IMR-90 (cell line): ENCODE measurements around the gene CEP72. TPM values are rescaled to one million over a fixed set of nuclear protein-coding genes. Genes with fewer than 3 reads are reported as not detected.

ENCODE experiments used
- ATAC-seq: fragments of 200-7000 bp; cut with Tn5 transposase; 2 replicates; pipeline ENCODE4 v1.9.1; 2020; ENCODE audit warnings: low read depth, mild to moderate bottlenecking, moderate library complexity
- BruUV-seq: library from RNA; stranded (reverse); fragments of 400-500 nt; replicated peaks from 2 replicates; lab custom pipeline; 2021; lab: Mats Ljungman, UMichigan
- CTCF ChIA-PET: fragments of 300-600 bp; formaldehyde crosslinking; extraction: SDS; loops from one replicate; lab custom pipeline; 2021; ENCODE audit warnings: antibody characterized with exemption; lab: Yijun Ruan, JAX
- POLR2A ChIA-PET: fragments of 300-600 bp; sonication (Branson Sonifier 250); formaldehyde crosslinking; loops from one replicate; lab custom pipeline; 2022; ENCODE audit warnings: antibody characterized with exemption; ENCODE audit not compliant: unreplicated experiment; lab: Charles Lee
- DNase-seq: peaks from one replicate; pipeline ENCODE4 v3.0.0; 2013
- H2AFZ ChIP-seq: replicated peaks from 2 replicates; pipeline ENCODE3; 2013; ENCODE audit warnings: low read length, mild to moderate bottlenecking; ENCODE audit not compliant: poor library complexity
- H2AK5ac ChIP-seq: 2 replicates; pipeline ENCODE4 v1.6.1; 2013; ENCODE audit warnings: low read depth, low read length, inconsistent platforms
- H2AK9ac ChIP-seq: replicated peaks from 2 replicates; pipeline ENCODE3; 2013; ENCODE audit warnings: mild to moderate bottlenecking, low read depth, low read length, moderate library complexity; ENCODE audit not compliant: poor library complexity
- H2BK120ac ChIP-seq: 2 replicates; pipeline ENCODE4 v1.6.1; 2013; ENCODE audit warnings: low read depth, low read length, inconsistent platforms
- H2BK15ac ChIP-seq: 3 replicates; pipeline ENCODE4 v1.6.1; 2013; ENCODE audit warnings: low read depth, low read length, inconsistent platforms
- H2BK20ac ChIP-seq: 2 replicates; pipeline ENCODE4 v1.6.1; 2013; ENCODE audit warnings: low read depth, mild to moderate bottlenecking, inconsistent platforms, low read length, moderate library complexity
- H2BK5ac ChIP-seq: 2 replicates; pipeline ENCODE4 v1.6.1; 2013; ENCODE audit warnings: mild to moderate bottlenecking, low read depth, low read length, inconsistent platforms; ENCODE audit not compliant: poor library complexity, severe bottlenecking
- H3K14ac ChIP-seq: replicated peaks from 2 replicates; pipeline ENCODE4 v1.6.1; 2013; ENCODE audit warnings: low read depth, low read length, inconsistent platforms
- H3K18ac ChIP-seq: 2 replicates; pipeline ENCODE4 v1.6.1; 2013; ENCODE audit warnings: low read depth, low read length, control low read depth
- H3K23ac ChIP-seq: 2 replicates; pipeline ENCODE4 v1.6.1; 2013; ENCODE audit warnings: low read depth, low read length, inconsistent platforms
- H3K27ac ChIP-seq: 2 replicates; pipeline ENCODE4 v1.5.1; 2013; ENCODE audit warnings: mild to moderate bottlenecking, control low read depth, low read length; ENCODE audit not compliant: insufficient read depth
- H3K27me3 ChIP-seq: 2 replicates; pipeline ENCODE4 v1.6.1; 2013; ENCODE audit warnings: low read length; ENCODE audit not compliant: control insufficient read depth, insufficient read depth
- H3K36me3 ChIP-seq: 2 replicates; pipeline ENCODE4 v1.6.1; 2013; ENCODE audit warnings: low read length, mixed read lengths; ENCODE audit not compliant: control insufficient read depth, insufficient read depth
- H3K4ac ChIP-seq: 2 replicates; pipeline ENCODE4 v1.6.1; 2013; ENCODE audit warnings: low read depth, low read length, inconsistent platforms
- H3K4me1 ChIP-seq: 2 replicates; pipeline ENCODE4 v1.6.1; 2013; ENCODE audit warnings: low read length, mixed read lengths; ENCODE audit not compliant: control insufficient read depth, insufficient read depth
- H3K4me2 ChIP-seq: 2 replicates; pipeline ENCODE4 v1.6.1; 2013; ENCODE audit warnings: low read depth, mild to moderate bottlenecking, control low read depth, low read length, moderate library complexity
- H3K4me3 ChIP-seq: 2 replicates; pipeline ENCODE4 v1.5.1; 2013; ENCODE audit warnings: low read depth, mild to moderate bottlenecking, control low read depth, low read length, moderate library complexity; ENCODE audit not compliant: insufficient read depth
- H3K56ac ChIP-seq: 2 replicates; pipeline ENCODE4 v1.6.1; 2013; ENCODE audit warnings: low read length, inconsistent platforms; ENCODE audit not compliant: insufficient read depth; ENCODE audit errors: extremely low read depth
- H3K79me1 ChIP-seq, 2 experiments: 2 replicates each; pipeline ENCODE4 v1.6.1; 2013; ENCODE audit warnings: low read length in 2 of 2, inconsistent platforms in 1 of 2, low read depth in 1 of 2
- H3K9ac ChIP-seq: 2 replicates; pipeline ENCODE4 v1.6.1; 2013; ENCODE audit warnings: low read depth, low read length, control low read depth
- H3K9me1 ChIP-seq: 2 replicates; pipeline ENCODE4 v1.6.1; 2013; ENCODE audit warnings: low read length, inconsistent platforms; ENCODE audit not compliant: insufficient read depth
- H3K9me3 ChIP-seq: 2 replicates; pipeline ENCODE4 v1.6.1; 2013; ENCODE audit warnings: low read length; ENCODE audit not compliant: control insufficient read depth, insufficient read depth
- H4K20me1 ChIP-seq: 2 replicates; pipeline ENCODE4 v1.6.1; 2013; ENCODE audit warnings: low read length, inconsistent platforms; ENCODE audit not compliant: insufficient read depth
- H4K5ac ChIP-seq: 2 replicates; pipeline ENCODE4 v1.6.1; 2013; ENCODE audit warnings: mild to moderate bottlenecking, low read depth, low read length, control low read depth
- H4K8ac ChIP-seq, 2 experiments: 2 replicates each; pipeline ENCODE4 v1.6.1; 2013; ENCODE audit warnings: low read depth in 2 of 2, low read length in 2 of 2, control low read depth in 1 of 2, inconsistent platforms in 1 of 2
- H4K91ac ChIP-seq: 2 replicates; pipeline ENCODE4 v1.6.1; 2013; ENCODE audit warnings: low read depth, low read length, inconsistent platforms; ENCODE audit not compliant: insufficient read depth
- CEBPB ChIP-seq: IDR thresholded peaks from 2 replicates; pipeline ENCODE4 v1.6.1; 2012; ENCODE audit warnings: low read depth, low read length, improper control_type of control experiment
- WGBS, 2 experiments: methylation state at CpG; one replicate each; pipeline versions ENCODE4 v1.1.5 to v1.1.7; 2013; ENCODE audit warnings: missing lambda C conversion rate in 2 of 2; ENCODE audit not compliant: insufficient read length in 1 of 2; ENCODE audit errors: extremely low coverage in 2 of 2; 5-methylcytosine and 5-hydroxymethylcytosine counted together
- dilution Hi-C: fragments of 300-500 bp; cut with HindIII; formaldehyde crosslinking; loops from one replicate; pipeline ENCODE4 v1.14.3; 2018; ENCODE audit warnings: low sequenced_read_pairs; ENCODE audit not compliant: unreplicated experiment
- in situ Hi-C: fragments of 300-500 bp; cut with MboI; formaldehyde crosslinking; loops from 3 replicates; pipeline ENCODE4 v1.14.3; 2019; ENCODE audit warnings: low sequenced_read_pairs, inconsistent platforms, mixed read lengths
- intact Hi-C: fragments of 100-400 bp; cut with micrococcal nuclease; formaldehyde crosslinking; loops from 2 replicates; pipeline ENCODE4 v1.10.0; 2022
- polyA plus RNA-seq, 3 experiments: library from polyadenylated mRNA; depleted of rRNA; stranded (reverse); fragments of >200 nt; gene quantifications; 2 replicates each; pipeline ENCODE4 v1.2.3, GENCODE V29; 2012; ENCODE audit warnings: low replicate concordance in 1 of 3
- total RNA-seq: library from RNA; depleted of rRNA; stranded (reverse); fragments of >200 nt; gene quantifications from 2 replicates; pipeline ENCODE4 v1.2.3, GENCODE V29; 2012

CEP72 gene
- total and polyA plus RNA-seq, 2 of the 4 experiments (the other 2 are of a cell fraction) = 2.9 to 4.3 TPM

DNA sequence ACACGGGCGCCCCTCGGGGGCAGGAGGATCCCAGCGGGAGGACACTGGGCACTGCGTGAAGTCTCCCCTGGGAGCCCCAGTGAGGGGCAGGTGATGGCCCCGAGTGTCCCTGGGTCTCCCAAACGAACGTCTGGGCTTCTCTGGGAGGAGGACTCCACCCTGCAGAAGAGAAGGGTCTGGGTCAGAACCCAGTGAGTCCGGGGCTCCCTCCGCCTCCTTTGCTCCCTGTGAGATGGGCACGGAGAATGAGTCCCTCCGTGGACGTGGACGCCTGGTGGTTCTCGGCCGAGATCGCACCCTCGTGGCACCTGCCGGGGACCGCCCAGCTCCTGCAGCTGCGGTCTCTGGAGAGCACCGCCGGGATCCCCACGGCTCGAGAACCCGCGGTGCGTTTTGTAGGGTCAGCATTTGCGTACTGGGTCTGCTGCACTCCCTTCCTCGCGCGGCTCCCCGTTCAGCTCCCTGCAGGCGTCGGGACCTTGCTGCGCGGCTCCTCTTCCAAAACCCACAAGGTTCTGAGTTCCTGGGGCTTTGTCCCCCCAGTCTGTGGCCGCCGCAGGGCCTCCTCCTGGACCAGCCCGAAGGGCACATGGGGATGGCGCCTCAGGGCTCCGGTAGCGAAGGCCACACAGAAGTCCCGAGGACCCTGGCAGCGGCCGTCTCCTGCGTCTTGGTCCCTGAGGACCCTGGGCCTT lies 10.2 kb upstream of the CEP72 start:
- H3K9me1 ChIP-seq = no peaks in the 10 kb centered on the region
- H3K9ac ChIP-seq = no peak overlapping the region
- no peak overlapping the region for H2BK20ac ChIP-seq
- H3K4me2 ChIP-seq = no peak overlapping the region
- no peak overlapping the region for H3K14ac ChIP-seq
- H3K27me3 ChIP-seq = peaks cover 45% of the 10 kb centered on the region
- ChIA-PET POLR2A (no interaction called here), CTCF (no interaction called here)
- intact Hi-C loops (no loop called here), dilution Hi-C loops (no loop called here), in situ Hi-C loops (no loop called here)
- 89% methylated on average over 45 of the region's 47 CpGs; no CpG with 5 or more reads in 1 of the 2 experiments for WGBS, 2 experiments
- H4K5ac ChIP-seq = no peak overlapping the region
- H2AK5ac ChIP-seq = no peak overlapping the region
- no peaks in the 10 kb centered on the region for H3K4me1 ChIP-seq
- H3K4me3 ChIP-seq = no peak overlapping the region
- no peaks in the 10 kb centered on the region for H3K79me1 ChIP-seq
- DNase-seq = no peak
- no peak overlapping the region for H2AFZ ChIP-seq
- no peak overlapping the region for H3K56ac ChIP-seq
- H3K36me3 ChIP-seq = no peaks in the 10 kb centered on the region
- TF ChIP-seq CEBPB = no peak
- H3K23ac ChIP-seq = no peak overlapping the region
- H2BK5ac ChIP-seq = no peak overlapping the region
- no peak overlapping the region for H2AK9ac ChIP-seq
- no peak overlapping the region for H2BK15ac ChIP-seq
- H3K4ac ChIP-seq = no peak overlapping the region
- H4K91ac ChIP-seq = no peak overlapping the region
- H3K27ac ChIP-seq = no peak overlapping the region
- no peaks in the 10 kb centered on the region for H4K20me1 ChIP-seq
- no TSS peak for BruUV-seq
- no peaks in the 10 kb centered on the region for H3K9me3 ChIP-seq
- no peak overlapping the region for H2BK120ac ChIP-seq
- no peak overlapping the region for H4K8ac ChIP-seq
- ATAC-seq = no peak
- H3K18ac ChIP-seq = no peak overlapping the region
